Astrocyte of the spinal cord (primary cell): ENCODE measurements around the gene GNAI3.
A peak's percentile ranks its signal among the peaks of the same experiment; 100 is the strongest.

Source experiments
- DNase-seq: peaks from one replicate; pipeline ENCODE4 v3.0.0; 2011; ENCODE audit warnings: low read depth, low spot score
- H3K4me3 ChIP-seq: 2 replicates; pipeline ENCODE4 v1.5.1; 2011; ENCODE audit warnings: low read depth, mild to moderate bottlenecking, low read length, moderate library complexity
- in situ Hi-C: cut with HindIII; loops from 2 replicates; pipeline ENCODE4 v1.10.0; 2017; ENCODE audit warnings: low sequenced_read_pairs
- TF ChIP-seq, protein P1 (sequence below): IDR thresholded peaks from 2 replicates; pipeline ENCODE4 v1.5.1; 2012; ENCODE audit warnings: low read depth, mild to moderate bottlenecking, low read length, inconsistent platforms

Gene GNAI3

GRCh38 chr1:109664671-109665070 lies 116.3 kb downstream of the GNAI3 start:
- in situ Hi-C loops, result no loop called here
- TF ChIP-seq, protein P1, sequence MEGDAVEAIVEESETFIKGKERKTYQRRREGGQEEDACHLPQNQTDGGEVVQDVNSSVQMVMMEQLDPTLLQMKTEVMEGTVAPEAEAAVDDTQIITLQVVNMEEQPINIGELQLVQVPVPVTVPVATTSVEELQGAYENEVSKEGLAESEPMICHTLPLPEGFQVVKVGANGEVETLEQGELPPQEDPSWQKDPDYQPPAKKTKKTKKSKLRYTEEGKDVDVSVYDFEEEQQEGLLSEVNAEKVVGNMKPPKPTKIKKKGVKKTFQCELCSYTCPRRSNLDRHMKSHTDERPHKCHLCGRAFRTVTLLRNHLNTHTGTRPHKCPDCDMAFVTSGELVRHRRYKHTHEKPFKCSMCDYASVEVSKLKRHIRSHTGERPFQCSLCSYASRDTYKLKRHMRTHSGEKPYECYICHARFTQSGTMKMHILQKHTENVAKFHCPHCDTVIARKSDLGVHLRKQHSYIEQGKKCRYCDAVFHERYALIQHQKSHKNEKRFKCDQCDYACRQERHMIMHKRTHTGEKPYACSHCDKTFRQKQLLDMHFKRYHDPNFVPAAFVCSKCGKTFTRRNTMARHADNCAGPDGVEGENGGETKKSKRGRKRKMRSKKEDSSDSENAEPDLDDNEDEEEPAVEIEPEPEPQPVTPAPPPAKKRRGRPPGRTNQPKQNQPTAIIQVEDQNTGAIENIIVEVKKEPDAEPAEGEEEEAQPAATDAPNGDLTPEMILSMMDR, result no peak
- no peak for DNase-seq
- H3K4me3 ChIP-seq, result no peak overlapping the region

GRCh38 chr1:109667452-109668122 lies 119.2 kb downstream of the GNAI3 start, which contains the start of gene GSTM2:
TSS of gene GSTM2 (plus strand) at chr1:109668057. CDS start at chr1:109668116, 59 bp downstream.
- DNase-seq, result peak; percentile 88
- TF ChIP-seq, protein P1, result no peak
- in situ Hi-C loops, result no loop called here
- peak within 1 kb of the TSS; percentile 49 for H3K4me3 ChIP-seq
